Measurements from ENCODE around the gene SOD1.

SOD1 gene

DNA sequence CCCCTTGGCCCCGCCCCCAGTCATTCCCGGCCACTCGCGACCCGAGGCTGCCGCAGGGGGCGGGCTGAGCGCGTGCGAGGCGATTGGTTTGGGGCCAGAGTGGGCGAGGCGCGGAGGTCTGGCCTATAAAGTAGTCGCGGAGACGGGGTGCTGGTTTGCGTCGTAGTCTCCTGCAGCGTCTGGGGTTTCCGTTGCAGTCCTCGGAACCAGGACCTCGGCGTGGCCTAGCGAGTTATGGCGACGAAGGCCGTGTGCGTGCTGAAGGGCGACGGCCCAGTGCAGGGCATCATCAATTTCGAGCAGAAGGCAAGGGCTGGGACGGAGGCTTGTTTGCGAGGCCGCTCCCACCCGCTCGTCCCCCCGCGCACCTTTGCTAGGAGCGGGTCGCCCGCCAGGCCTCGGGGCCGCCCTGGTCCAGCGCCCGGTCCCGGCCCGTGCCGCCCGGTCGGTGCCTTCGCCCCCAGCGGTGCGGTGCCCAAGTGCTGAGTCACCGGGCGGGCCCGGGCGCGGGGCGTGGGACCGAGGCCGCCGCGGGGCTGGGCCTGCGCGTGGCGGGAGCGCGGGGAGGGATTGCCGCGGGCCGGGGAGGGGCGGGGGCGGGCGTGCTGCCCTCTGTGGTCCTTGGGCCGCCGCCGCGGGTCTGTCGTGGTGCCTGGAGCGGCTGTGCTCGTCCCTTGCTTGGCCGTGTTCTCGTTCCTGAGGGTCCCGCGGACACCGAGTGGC is at the start of gene SOD1:
SOD1 (plus strand) TSS at position 158 of the 723 bp plus-strand sequence; CDS start at position 235, 77 bp downstream.
- TF ChIP-seq, protein P1, sequence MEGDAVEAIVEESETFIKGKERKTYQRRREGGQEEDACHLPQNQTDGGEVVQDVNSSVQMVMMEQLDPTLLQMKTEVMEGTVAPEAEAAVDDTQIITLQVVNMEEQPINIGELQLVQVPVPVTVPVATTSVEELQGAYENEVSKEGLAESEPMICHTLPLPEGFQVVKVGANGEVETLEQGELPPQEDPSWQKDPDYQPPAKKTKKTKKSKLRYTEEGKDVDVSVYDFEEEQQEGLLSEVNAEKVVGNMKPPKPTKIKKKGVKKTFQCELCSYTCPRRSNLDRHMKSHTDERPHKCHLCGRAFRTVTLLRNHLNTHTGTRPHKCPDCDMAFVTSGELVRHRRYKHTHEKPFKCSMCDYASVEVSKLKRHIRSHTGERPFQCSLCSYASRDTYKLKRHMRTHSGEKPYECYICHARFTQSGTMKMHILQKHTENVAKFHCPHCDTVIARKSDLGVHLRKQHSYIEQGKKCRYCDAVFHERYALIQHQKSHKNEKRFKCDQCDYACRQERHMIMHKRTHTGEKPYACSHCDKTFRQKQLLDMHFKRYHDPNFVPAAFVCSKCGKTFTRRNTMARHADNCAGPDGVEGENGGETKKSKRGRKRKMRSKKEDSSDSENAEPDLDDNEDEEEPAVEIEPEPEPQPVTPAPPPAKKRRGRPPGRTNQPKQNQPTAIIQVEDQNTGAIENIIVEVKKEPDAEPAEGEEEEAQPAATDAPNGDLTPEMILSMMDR (IDR thresholded peaks at IDR 0.05; ENCODE audit: borderline replicate concordance, control extremely low read depth, extremely low read depth, insufficient read depth, missing control alignments), result no peak
- in situ Hi-C loops (cut with MboI; ENCODE audit: low sequenced_read_pairs, unreplicated experiment), result no loop called here
- peak; percentile 98 for DNase-seq (ENCODE audit: low spot score)

DNA sequence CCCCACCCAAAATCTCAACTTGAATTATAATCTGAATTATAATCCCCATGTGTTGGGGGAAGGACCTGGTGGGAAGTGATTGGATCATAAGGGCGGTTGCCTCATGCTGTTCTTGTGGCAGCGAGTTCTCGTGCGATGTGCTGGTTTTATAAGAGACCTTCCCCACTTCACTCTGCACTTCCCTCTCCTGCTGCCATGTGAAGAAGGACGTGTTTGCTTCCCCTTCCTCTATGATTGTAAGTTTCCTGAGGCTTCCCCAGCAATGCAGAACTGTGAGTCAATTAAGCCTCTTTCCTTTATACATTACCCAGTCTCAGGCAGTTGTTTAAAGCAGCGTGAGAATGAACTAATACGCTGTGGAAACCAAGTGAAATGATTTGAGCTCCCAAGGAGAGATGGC is 48.0 kb upstream of the SOD1 start:
- TF ChIP-seq, protein P1 (IDR thresholded peaks at IDR 0.05; ENCODE audit: borderline replicate concordance, control extremely low read depth, extremely low read depth, insufficient read depth, missing control alignments), result no peak
- DNase-seq (ENCODE audit: low spot score), result no peak
- in situ Hi-C loops (cut with MboI; ENCODE audit: low sequenced_read_pairs, unreplicated experiment), result no loop called here

DNA sequence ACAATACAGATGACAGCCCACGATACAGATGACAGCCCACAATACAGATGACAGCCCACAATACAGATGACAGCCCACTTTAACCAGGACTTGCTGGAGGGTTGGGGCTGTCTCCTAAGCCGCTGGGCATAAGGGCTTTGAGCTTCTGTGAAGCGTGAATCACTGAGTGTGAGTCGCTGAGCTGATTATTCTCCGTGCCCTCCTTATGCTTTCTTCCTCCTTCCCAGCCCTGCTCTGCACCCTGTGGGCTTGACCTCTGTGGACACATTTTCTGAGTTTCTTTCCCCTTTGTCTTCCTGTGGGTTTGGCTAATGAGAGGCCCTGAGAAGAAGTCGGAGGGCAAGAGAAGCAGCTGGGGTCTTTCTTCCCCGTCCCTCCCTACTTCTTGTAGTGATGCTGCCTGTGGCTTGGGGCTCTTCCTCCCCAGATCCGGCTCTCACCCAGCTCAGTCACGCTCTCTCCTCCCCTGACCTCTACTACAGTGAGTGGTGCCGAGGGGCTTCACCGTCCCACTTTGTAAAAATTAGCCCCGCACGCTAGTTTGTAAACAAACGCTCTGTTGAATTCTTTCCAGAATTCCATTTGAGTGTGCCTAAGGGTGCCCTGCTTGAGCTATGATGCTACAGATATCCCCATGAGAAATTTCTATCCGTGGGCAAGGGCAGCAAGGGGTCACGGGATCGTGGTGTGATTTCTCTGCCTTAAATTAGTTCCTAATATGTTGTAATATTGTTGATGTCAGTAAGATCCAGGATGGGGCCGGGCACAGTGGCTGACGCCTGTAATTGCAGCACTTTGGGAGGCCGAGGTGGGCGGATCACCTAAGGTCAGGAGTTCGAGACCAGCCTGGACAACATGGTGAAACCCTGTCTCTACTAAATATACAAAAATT is 46.4 kb upstream of the SOD1 start:
- TF ChIP-seq, protein P1 (IDR thresholded peaks at IDR 0.05; ENCODE audit: borderline replicate concordance, control extremely low read depth, extremely low read depth, insufficient read depth, missing control alignments), result no peak
- no peak for DNase-seq (ENCODE audit: low spot score)
- in situ Hi-C loops (cut with MboI; ENCODE audit: low sequenced_read_pairs, unreplicated experiment), result no loop called here

DNA sequence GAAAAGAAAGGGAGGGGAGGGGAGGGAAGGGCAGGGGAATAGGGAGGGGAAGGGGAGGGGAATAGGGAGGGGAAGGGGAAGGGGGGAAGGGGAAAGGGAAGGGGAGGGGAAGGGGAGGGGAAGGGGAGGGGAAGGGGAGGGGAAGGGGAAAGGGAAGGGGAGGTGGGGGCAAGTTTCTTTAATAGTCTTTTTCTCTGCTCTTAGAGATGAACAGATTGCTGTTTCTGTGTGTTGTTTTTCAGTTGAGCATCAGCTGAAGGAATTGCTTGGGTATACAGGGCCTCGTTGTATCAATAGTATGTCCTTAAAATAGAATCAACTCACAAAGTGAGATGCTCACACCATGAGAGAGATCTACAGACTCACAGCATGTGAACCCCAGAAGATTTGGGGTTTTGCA is 44.8 kb upstream of the SOD1 start:
- TF ChIP-seq, protein P1 (IDR thresholded peaks at IDR 0.05; ENCODE audit: borderline replicate concordance, control extremely low read depth, extremely low read depth, insufficient read depth, missing control alignments), result no peak
- in situ Hi-C loops (cut with MboI; ENCODE audit: low sequenced_read_pairs, unreplicated experiment), result no loop called here
- DNase-seq (ENCODE audit: low spot score), result no peak

DNA sequence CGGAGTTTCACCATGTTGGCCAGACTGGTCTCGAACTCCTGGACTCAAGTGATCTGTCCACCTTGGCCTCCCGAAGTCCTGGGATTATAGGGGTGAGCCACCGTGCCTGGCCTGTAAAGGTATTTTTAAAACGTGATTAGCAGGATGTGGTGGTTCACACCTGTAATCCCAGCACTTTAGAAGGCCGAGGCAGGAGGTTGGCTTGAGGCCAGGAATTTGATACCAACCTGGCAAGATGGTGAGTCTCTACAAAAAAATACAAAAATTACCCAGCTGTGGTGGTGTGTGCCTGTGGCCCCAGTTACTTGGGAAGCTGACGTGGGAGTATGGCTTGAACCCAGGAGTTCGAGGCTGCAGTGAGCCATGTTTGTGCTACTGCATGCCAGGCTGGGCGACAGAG is 43.3 kb upstream of the SOD1 start:
- TF ChIP-seq, protein P1 (IDR thresholded peaks at IDR 0.05; ENCODE audit: borderline replicate concordance, control extremely low read depth, extremely low read depth, insufficient read depth, missing control alignments), result no peak
- in situ Hi-C loops (cut with MboI; ENCODE audit: low sequenced_read_pairs, unreplicated experiment), result no loop called here
- DNase-seq (ENCODE audit: low spot score), result no peak

DNA sequence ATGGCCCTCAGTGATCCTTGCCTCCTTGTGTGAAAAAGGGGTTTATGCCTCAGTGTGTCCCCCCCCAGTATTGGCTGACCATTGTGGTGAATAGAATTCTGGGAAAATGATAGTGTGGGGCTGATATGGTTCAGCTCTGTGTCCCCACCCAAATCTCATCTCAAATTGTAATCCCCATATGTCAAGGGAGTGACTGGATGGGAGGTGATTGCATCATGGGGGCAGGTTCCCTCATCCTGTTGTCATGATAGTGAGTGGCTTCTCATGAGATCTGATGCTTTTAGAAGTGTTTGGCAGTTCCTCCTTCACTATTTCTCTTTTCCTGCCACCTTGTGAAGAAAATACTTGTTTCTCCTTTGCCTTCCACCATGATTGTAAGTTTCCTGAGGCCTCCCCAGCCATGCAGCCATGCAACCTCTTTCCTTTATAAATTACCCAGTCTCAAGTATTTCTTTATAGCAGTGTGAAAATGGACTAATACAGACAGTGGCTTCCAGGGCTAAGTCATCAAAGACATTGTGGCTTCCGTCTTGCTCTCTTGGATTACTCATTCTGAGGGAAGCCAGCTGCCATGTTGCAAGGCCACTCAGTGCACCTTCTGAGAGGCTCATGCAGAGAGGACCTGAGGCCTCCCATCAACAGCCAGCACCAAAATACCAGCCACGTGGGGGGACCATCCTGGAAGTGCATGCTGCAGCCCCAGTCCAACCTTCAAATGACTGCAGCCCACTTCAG is 40.6 kb upstream of the SOD1 start:
- DNase-seq (ENCODE audit: low spot score), result no peak
- TF ChIP-seq, protein P1 (IDR thresholded peaks at IDR 0.05; ENCODE audit: borderline replicate concordance, control extremely low read depth, extremely low read depth, insufficient read depth, missing control alignments), result no peak
- in situ Hi-C loops (cut with MboI; ENCODE audit: low sequenced_read_pairs, unreplicated experiment), result no loop called here

Measured in GM13976 (cell line).